Endothelial cell of umbilical vein (primary cell): Measurements from ENCODE around the gene BIRC6. TPM values are rescaled to one million over a fixed set of nuclear protein-coding genes. Genes with fewer than 3 reads are reported as not detected.

Source experiments
- BruUV-seq: library from RNA; stranded (reverse); fragments of 400-500 nt; replicated peaks from 2 replicates; lab custom pipeline; 2021; lab: Mats Ljungman, UMichigan
- CTCF ChIA-PET: fragments of 300-600, 350-600 bp; sonication (Branson Sonifier 250); formaldehyde crosslinking; loops from one replicate; lab custom pipeline; 2021; ENCODE audit warnings: antibody characterized with exemption, inconsistent platforms; lab: Charles Lee
- POLR2A ChIA-PET: fragments of 300-600, 350-600 bp; sonication (Branson Sonifier 250); formaldehyde crosslinking; loops from one replicate; lab custom pipeline; 2021; ENCODE audit warnings: antibody characterized with exemption, inconsistent platforms; lab: Charles Lee
- DNase-seq: peaks from one replicate; pipeline ENCODE4 v3.0.0-alpha.2; 2011; ENCODE audit warnings: low read depth, low spot score
- FAIRE-seq: peaks from 2 replicates; lab custom pipeline; 2011; peaks lifted over from hg19 to GRCh38; lab: Jason Lieb, UNC
- H2AFZ ChIP-seq: 2 replicates; pipeline ENCODE4 v1.6.0; 2012; ENCODE audit warnings: low read depth, low read length, control low read depth, inconsistent platforms
- H3K27ac ChIP-seq: 2 replicates; pipeline ENCODE4 v1.5.1; 2011; ENCODE audit warnings: low read depth, mild to moderate bottlenecking, control low read depth, low read length, moderate library complexity; ENCODE audit not compliant: insufficient read depth
- H3K27me3 ChIP-seq, 2 experiments: 2 replicates each; pipeline versions ENCODE4 v1.6.0 to v1.6.1; 2011; ENCODE audit warnings: low read length in 2 of 2, mixed read lengths in 1 of 2; ENCODE audit not compliant: control insufficient read depth in 2 of 2, insufficient read depth in 2 of 2
- H3K36me3 ChIP-seq, 2 experiments: 2 replicates in 1 of 2; 3 replicates in 1 of 2; pipeline ENCODE4 v1.5.1; 2011; ENCODE audit warnings: low read length in 2 of 2, mild to moderate bottlenecking in 1 of 2, moderate library complexity in 1 of 2; ENCODE audit not compliant: control insufficient read depth in 2 of 2, insufficient read depth in 2 of 2; ENCODE audit errors: extremely low read depth in 1 of 2
- H3K4me1 ChIP-seq: 3 replicates; pipeline ENCODE4 v1.5.1; 2011; ENCODE audit warnings: mild to moderate bottlenecking, low read length; ENCODE audit not compliant: control insufficient read depth, insufficient read depth; ENCODE audit errors: extremely low read depth
- H3K4me2 ChIP-seq: 2 replicates; pipeline ENCODE4 v1.6.1; 2011; ENCODE audit warnings: low read length, control low read depth, mixed read lengths; ENCODE audit not compliant: insufficient read depth
- H3K4me3 ChIP-seq, 3 experiments: fragments of 200-600 bp in 1 of 3; sonication (generic), shearing (Covaris generic) in 1 of 3; replicated peaks in 1 of 3; 2 replicates each; pipeline ENCODE4 v1.5.1; 2011 to 2016; ENCODE audit warnings: control low read depth in 3 of 3, low read length in 3 of 3, mild to moderate bottlenecking in 2 of 3, inconsistent platforms in 1 of 3, low read depth in 1 of 3, moderate library complexity in 1 of 3; ENCODE audit not compliant: insufficient read depth in 1 of 3
- H3K79me2 ChIP-seq: 2 replicates; pipeline ENCODE4 v1.6.0; 2012; ENCODE audit warnings: low read length, inconsistent platforms; ENCODE audit not compliant: control insufficient read depth, insufficient read depth
- H3K9ac ChIP-seq: replicated peaks from 2 replicates; pipeline ENCODE3; 2011; ENCODE audit warnings: low read length, control low read depth; ENCODE audit not compliant: insufficient read depth; ENCODE audit errors: extremely low read depth
- H3K9me1 ChIP-seq: replicated peaks from 3 replicates; pipeline ENCODE4 v1.6.0; 2011; ENCODE audit warnings: mild to moderate bottlenecking, low read length; ENCODE audit not compliant: control insufficient read depth, insufficient read depth; ENCODE audit errors: extremely low read depth
- H3K9me3 ChIP-seq: replicated peaks from 2 replicates; pipeline ENCODE4 v1.5.1; 2012; ENCODE audit warnings: low read length, inconsistent platforms; ENCODE audit not compliant: control insufficient read depth, insufficient read depth
- H4K20me1 ChIP-seq: replicated peaks from 2 replicates; pipeline ENCODE3; 2011; ENCODE audit warnings: mild to moderate bottlenecking, low read length; ENCODE audit not compliant: control insufficient read depth, insufficient read depth; ENCODE audit errors: extremely low read depth
- CTCF ChIP-seq, 2 donors: IDR thresholded peaks; 1 replicate in 1 of 2; 2 replicates in 1 of 2; pipeline ENCODE4 v1.5.1; 2011; ENCODE audit warnings: low read length in 2 of 2, mild to moderate bottlenecking in 2 of 2, moderate library complexity in 2 of 2, control low read depth in 1 of 2, inconsistent platforms in 1 of 2, low read depth in 1 of 2; ENCODE audit not compliant: insufficient read depth in 1 of 2; ENCODE audit errors: extremely low read depth in 1 of 2
- EZH2 ChIP-seq: IDR thresholded peaks from 2 replicates; pipeline ENCODE4 v1.6.1; 2012; ENCODE audit warnings: borderline replicate concordance, low read depth, mild to moderate bottlenecking, moderate library complexity, low read length, inconsistent platforms; ENCODE audit not compliant: severe bottlenecking
- FOS ChIP-seq: IDR thresholded peaks from 2 replicates; pipeline ENCODE4 v1.6.1; 2011; ENCODE audit warnings: mild to moderate bottlenecking, low read length, moderate library complexity, borderline replicate concordance; ENCODE audit not compliant: insufficient read depth
- GATA2 ChIP-seq: IDR thresholded peaks from 2 replicates; pipeline ENCODE4 v1.7.0; 2011; ENCODE audit warnings: low read depth, mild to moderate bottlenecking, moderate library complexity, mixed read lengths, low read length; ENCODE audit not compliant: insufficient read length, insufficient read depth
- JUN ChIP-seq: IDR thresholded peaks from 2 replicates; pipeline ENCODE4 v1.6.1; 2011; ENCODE audit warnings: borderline replicate concordance, low read depth; ENCODE audit not compliant: insufficient read length, insufficient read depth
- MAX ChIP-seq: IDR thresholded peaks from 2 replicates; pipeline ENCODE4 v1.6.1; 2011; ENCODE audit not compliant: insufficient read depth, insufficient read length
- MYC ChIP-seq: IDR thresholded peaks from one replicate; pipeline ENCODE4 v1.6.1; 2011; ENCODE audit warnings: mild to moderate bottlenecking, low read depth, low read length
- POLR2A ChIP-seq: IDR thresholded peaks from 2 replicates; pipeline ENCODE4 v1.6.1; 2012; ENCODE audit warnings: low read depth, mild to moderate bottlenecking, control low read depth, low read length
- POLR2AphosphoS5 ChIP-seq: IDR thresholded peaks from 2 replicates; pipeline ENCODE4 v1.6.1; 2012; ENCODE audit warnings: low read depth, mild to moderate bottlenecking, control low read depth, low read length, moderate library complexity; ENCODE audit not compliant: insufficient read depth
- dilution Hi-C: fragments of 300-500 bp; cut with MboI; formaldehyde crosslinking; loops from one replicate; pipeline ENCODE4 v1.15.0; 2019; ENCODE audit warnings: low sequenced_read_pairs; ENCODE audit not compliant: extremely low pct_ligation_motif_present
- intact Hi-C: fragments of 100-400 bp; cut with micrococcal nuclease; formaldehyde crosslinking; loops from one replicate; pipeline ENCODE4 v1.10.0; 2022
- polyA plus RNA-seq, 4 experiments: library from polyadenylated mRNA; depleted of rRNA in 3 of 4; stranded (reverse) in 3 of 4; unstranded in 1 of 4; fragments of >200 nt; gene quantifications; 2 replicates each; pipeline versions ENCODE4 v1.2.1 to v1.2.3, GENCODE V29; 2011 to 2012; ENCODE audit warnings: missing spikeins in 1 of 4
- total RNA-seq: library from RNA; stranded (reverse); gene quantifications from 2 replicates; pipeline ENCODE4 v1.2.3, GENCODE V29; 2021

Gene BIRC6
- total and polyA plus RNA-seq, 2 donors (not counting 3 experiments of a cell fraction or from before 2014, with no cell fraction given) = 34.2 to 83.1 TPM

GRCh38 chr2:32532961-32533360 lies 176.1 kb downstream of the BIRC6 start:
- no peak overlapping the region for H3K4me3 ChIP-seq
- dilution Hi-C loops (no loop called here), intact Hi-C loops (no loop called here)
- H3K79me2 ChIP-seq = no peaks in the 10 kb centered on the region
- no peak overlapping the region for H3K27ac ChIP-seq
- BruUV-seq = no TSS peak
- no peaks in the 10 kb centered on the region for H3K4me1 ChIP-seq
- no peak overlapping the region for H2AFZ ChIP-seq
- no peaks in the 10 kb centered on the region for H4K20me1 ChIP-seq
- H3K9me3 ChIP-seq = no peaks in the 10 kb centered on the region
- DNase-seq (no peak), FAIRE-seq (no peak)
- POLR2A ChIA-PET = no interaction called here
- peaks cover 3% of the 10 kb centered on the region for H3K9me1 ChIP-seq
- TF ChIP-seq MAX = no peak
- no peak for TF ChIP-seq EZH2
- TF ChIP-seq POLR2A = no peak
- no peak for TF ChIP-seq MYC
- TF ChIP-seq JUN = no peak
- no peak for TF ChIP-seq CTCF (IDR thresholded peaks at IDR 0.05; ENCODE audit: extremely low read depth in 1 of 2, insufficient read depth in 1 of 2, low read depth in 1 of 2, low read length in 2 of 2)
- TF ChIP-seq FOS = no peak
- no peak for TF ChIP-seq GATA2
- no peak for TF ChIP-seq POLR2AphosphoS5
- no peak overlapping the region for H3K4me2 ChIP-seq
- H3K27me3 ChIP-seq = no peaks in the 10 kb centered on the region
- no peak overlapping the region for H3K9ac ChIP-seq
- H3K36me3 ChIP-seq = peaks cover 0 to 3% of the 10 kb centered on the region in 2 experiments
- CTCF ChIA-PET = no interaction called here
